HUES48 (cell line): ENCODE measurements around the gene WDR19.

Source experiments
- H3K27ac ChIP-seq: one replicate; pipeline ENCODE4 v1.7.0; 2013; ENCODE audit warnings: low read depth, low read length, inconsistent platforms
- H3K27me3 ChIP-seq: 2 replicates; pipeline ENCODE4 v1.6.1; 2013; ENCODE audit warnings: mild to moderate bottlenecking, low read length; ENCODE audit not compliant: control insufficient read depth, insufficient read depth
- H3K36me3 ChIP-seq: 2 replicates; pipeline ENCODE4 v1.6.1; 2013; ENCODE audit warnings: low read length; ENCODE audit not compliant: control insufficient read depth, insufficient read depth
- H3K4me1 ChIP-seq: 2 replicates; pipeline ENCODE4 v1.6.1; 2013; ENCODE audit warnings: mild to moderate bottlenecking, low read length; ENCODE audit not compliant: control insufficient read depth, insufficient read depth
- H3K4me3 ChIP-seq: 2 replicates; pipeline ENCODE4 v1.5.1; 2013; ENCODE audit warnings: mild to moderate bottlenecking, low read depth, low read length
- H3K9ac ChIP-seq: 2 replicates; pipeline ENCODE4 v1.6.1; 2013; ENCODE audit warnings: mild to moderate bottlenecking, low read depth, low read length, moderate library complexity
- H3K9me3 ChIP-seq: 2 replicates; pipeline ENCODE4 v1.6.1; 2013; ENCODE audit warnings: low read length; ENCODE audit not compliant: control insufficient read depth, insufficient read depth

WDR19 gene

GRCh38 chr4:39232100-39232499, 49.8 kb downstream of the WDR19 start:
- Histone ChIP-seq H3K4me1 (no peaks in the 10 kb centered on the region), H3K36me3 (peaks cover 6% of the 10 kb centered on the region; the same call in 1 of the 2 replicates)

DNA sequence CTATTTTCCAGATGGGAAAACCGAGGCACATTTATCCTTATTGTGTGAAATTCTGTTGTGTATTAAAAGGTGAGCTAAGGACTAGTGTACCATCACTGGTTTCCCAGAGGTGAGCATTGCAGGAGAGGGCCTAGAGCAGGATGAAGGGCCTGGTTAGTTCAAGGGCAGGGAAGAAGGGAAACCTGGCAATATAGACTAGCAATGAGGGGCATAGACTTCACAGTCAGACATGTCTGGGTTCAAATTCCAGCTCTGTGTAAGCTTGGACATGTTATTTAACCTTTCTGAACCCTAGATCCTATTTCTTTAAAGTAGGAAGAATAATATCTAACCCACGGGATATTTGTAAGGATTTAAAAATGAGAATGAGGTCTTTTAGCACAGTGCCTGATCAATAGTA, 50.8 kb downstream of the WDR19 start:
- no peaks in the 10 kb centered on the region for H3K4me1 ChIP-seq
- H3K9ac ChIP-seq, result no peak overlapping the region
- no peaks in the 10 kb centered on the region for H3K9me3 ChIP-seq
- H3K4me3 ChIP-seq, result no peak overlapping the region
- H3K36me3 ChIP-seq, result peaks cover 8% of the 10 kb centered on the region
- H3K27me3 ChIP-seq, result no peaks in the 10 kb centered on the region
- H3K27ac ChIP-seq, result no peak overlapping the region

More at GRCh38 chr4:39232100-39232499, 49.8 kb downstream of the WDR19 start:
- H3K9me3 ChIP-seq, result no peaks in the 10 kb centered on the region
- no peak overlapping the region for H3K4me3 ChIP-seq
- no peak overlapping the region for H3K9ac ChIP-seq
- H3K27ac ChIP-seq, result no peak overlapping the region
- no peaks in the 10 kb centered on the region for H3K27me3 ChIP-seq

GRCh38 chr4:39233783-39234182, 51.5 kb downstream of the WDR19 start:
- Histone ChIP-seq H3K27ac (no peak overlapping the region), H3K27me3 (no peaks in the 10 kb centered on the region), H3K9me3 (no peaks in the 10 kb centered on the region), H3K9ac (no peak overlapping the region), H3K4me1 (no peaks in the 10 kb centered on the region), H3K4me3 (no peak overlapping the region), H3K36me3 (peaks cover 8% of the 10 kb centered on the region)

DNA sequence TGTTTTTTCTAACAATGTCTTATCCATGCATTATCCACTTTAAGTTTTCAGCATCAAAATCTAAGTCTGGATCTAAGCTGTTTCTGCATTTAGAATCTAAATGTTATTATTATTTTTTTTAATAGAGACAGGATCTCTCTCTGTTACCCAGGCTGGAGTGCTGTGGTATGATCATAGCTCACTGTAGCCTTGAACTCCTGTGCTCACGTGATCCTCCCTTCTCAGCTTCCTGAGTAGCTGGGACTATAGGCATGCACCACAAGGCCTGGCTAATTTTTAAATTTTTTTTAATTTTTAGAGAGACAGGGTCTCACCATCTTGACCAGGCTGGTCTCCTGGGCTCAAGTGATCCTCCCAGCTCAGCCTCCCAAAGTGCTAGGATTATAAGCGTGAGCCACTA, 52.7 kb downstream of the WDR19 start:
- no peaks in the 10 kb centered on the region for H3K4me1 ChIP-seq
- no peaks in the 10 kb centered on the region for H3K27me3 ChIP-seq
- no peaks in the 10 kb centered on the region for H3K9me3 ChIP-seq
- no peak overlapping the region for H3K9ac ChIP-seq
- H3K4me3 ChIP-seq, result no peak overlapping the region
- H3K27ac ChIP-seq, result no peak overlapping the region
- peaks cover 8% of the 10 kb centered on the region for H3K36me3 ChIP-seq

- no peaks in the 10 kb centered on the region for H3K4me1 ChIP-seq
- H3K4me3 ChIP-seq, result no peak overlapping the region
- no peak overlapping the region for H3K9ac ChIP-seq
- H3K27me3 ChIP-seq, result no peaks in the 10 kb centered on the region
- no peaks in the 10 kb centered on the region for H3K9me3 ChIP-seq
- H3K27ac ChIP-seq, result no peak overlapping the region
- peaks cover 8% of the 10 kb centered on the region for H3K36me3 ChIP-seq
These were observed 53.4 kb downstream of the WDR19 start for GRCh38 chr4:39235696-39236095.

DNA sequence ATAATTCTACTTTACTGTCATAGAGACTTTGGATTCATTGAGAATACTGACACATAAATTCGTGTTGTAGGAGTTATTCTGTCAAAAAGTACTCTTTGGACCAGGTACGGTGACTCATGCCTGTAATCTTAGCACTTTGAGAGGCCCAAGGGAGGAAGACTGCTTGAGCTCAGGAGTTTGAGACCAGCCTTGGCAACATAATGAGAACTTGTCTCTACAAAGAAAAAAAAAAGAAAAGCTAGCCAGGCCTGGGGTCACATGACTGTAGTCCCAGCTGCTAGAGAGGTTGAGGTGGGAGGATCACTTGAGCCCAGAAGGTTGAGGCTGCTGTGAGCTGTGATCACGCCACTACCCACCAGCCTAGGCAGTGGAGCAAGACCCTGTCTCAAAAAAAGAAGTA, 54.9 kb downstream of the WDR19 start:
- Histone ChIP-seq H3K27me3 (no peaks in the 10 kb centered on the region), H3K9ac (no peak overlapping the region), H3K27ac (no peak overlapping the region), H3K4me3 (no peak overlapping the region), H3K36me3 (peaks cover 8% of the 10 kb centered on the region), H3K4me1 (no peaks in the 10 kb centered on the region), H3K9me3 (no peaks in the 10 kb centered on the region)

- H3K27ac ChIP-seq, result no peak overlapping the region
These were observed 61.1 kb downstream of the WDR19 start for GRCh38 chr4:39243462-39243861.

DNA sequence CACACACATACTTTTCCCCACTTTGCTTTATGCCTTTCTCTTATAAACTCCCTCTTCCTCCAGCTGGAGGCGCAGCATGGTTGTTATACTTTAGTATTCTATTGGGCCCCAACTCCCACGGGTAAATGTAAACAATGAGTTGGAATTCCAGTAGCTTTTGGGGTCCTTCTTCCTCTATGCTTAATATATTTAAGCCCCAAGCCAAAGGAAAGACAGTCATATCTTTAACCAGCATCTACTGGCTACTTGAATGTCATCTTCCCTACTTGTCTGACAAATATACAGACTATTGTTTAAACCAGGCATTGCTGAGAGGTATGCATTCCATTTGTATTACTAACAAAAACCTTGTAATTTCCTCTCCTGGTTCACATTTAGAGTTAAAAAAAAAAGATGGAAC, 72.9 kb downstream of the WDR19 start:
- Histone ChIP-seq H3K36me3 (peaks cover 18% of the 10 kb centered on the region), H3K27me3 (no peaks in the 10 kb centered on the region), H3K4me3 (no peak overlapping the region), H3K4me1 (peaks cover 13% of the 10 kb centered on the region), H3K9me3 (no peaks in the 10 kb centered on the region), H3K27ac (peak overlapping the region; percentile 48), H3K9ac (no peak overlapping the region)

More at GRCh38 chr4:39243462-39243861, 61.1 kb downstream of the WDR19 start:
- Histone ChIP-seq H3K9me3 (peaks cover 15% of the 10 kb centered on the region), H3K36me3 (peaks cover 18% of the 10 kb centered on the region), H3K4me1 (no peaks in the 10 kb centered on the region), H3K27me3 (no peaks in the 10 kb centered on the region), H3K9ac (no peak overlapping the region), H3K4me3 (no peak overlapping the region)

DNA sequence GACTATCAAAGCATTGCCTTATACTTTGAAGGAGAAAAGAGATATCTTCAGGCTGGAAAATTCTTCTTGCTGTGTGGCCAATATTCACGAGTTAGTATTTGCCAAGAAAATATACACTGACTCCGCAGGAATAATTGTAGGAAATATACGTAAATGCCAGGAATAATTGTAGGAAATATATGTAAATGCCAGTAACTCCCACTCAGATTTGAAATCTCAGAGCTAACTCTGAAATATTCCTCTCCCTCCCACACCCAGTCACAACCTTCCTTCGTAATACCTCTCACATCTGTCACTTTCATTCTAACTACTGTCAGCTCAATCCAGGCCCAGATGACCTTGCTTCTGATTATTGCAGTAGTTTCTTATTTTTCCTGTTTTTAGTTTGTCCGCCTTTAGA, 73.5 kb downstream of the WDR19 start:
- no peak overlapping the region for H3K4me3 ChIP-seq
- no peak overlapping the region for H3K9ac ChIP-seq
- H3K36me3 ChIP-seq, result peaks cover 18% of the 10 kb centered on the region
- no peaks in the 10 kb centered on the region for H3K27me3 ChIP-seq
- H3K9me3 ChIP-seq, result no peaks in the 10 kb centered on the region
- H3K4me1 ChIP-seq, result peaks cover 13% of the 10 kb centered on the region
- H3K27ac ChIP-seq, result peak overlapping the region; percentile 48

DNA sequence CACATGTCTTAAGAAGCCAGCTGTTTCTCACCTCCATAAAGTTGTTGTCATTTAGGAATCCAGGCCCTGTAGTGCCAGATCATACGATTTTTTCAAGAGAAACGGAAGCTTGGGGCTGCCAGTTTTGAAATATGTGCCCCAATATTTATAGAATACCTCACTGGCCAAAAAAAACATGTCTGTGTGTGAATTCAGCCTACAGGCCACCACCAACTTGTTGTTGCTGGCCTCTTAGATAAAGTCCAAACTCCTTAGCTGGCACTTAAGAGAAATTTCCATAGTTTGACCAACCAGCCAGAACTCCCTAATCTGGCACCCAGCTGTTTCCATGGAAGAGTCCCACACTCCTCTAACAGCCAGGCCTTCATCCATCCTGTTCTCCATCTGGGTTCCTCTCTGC, 74.1 kb downstream of the WDR19 start:
- Histone ChIP-seq H3K36me3 (peaks cover 18% of the 10 kb centered on the region), H3K9me3 (no peaks in the 10 kb centered on the region), H3K4me3 (no peak overlapping the region), H3K27me3 (no peaks in the 10 kb centered on the region), H3K9ac (no peak overlapping the region), H3K27ac (peak overlapping the region; percentile 48), H3K4me1 (peaks cover 13% of the 10 kb centered on the region)

DNA sequence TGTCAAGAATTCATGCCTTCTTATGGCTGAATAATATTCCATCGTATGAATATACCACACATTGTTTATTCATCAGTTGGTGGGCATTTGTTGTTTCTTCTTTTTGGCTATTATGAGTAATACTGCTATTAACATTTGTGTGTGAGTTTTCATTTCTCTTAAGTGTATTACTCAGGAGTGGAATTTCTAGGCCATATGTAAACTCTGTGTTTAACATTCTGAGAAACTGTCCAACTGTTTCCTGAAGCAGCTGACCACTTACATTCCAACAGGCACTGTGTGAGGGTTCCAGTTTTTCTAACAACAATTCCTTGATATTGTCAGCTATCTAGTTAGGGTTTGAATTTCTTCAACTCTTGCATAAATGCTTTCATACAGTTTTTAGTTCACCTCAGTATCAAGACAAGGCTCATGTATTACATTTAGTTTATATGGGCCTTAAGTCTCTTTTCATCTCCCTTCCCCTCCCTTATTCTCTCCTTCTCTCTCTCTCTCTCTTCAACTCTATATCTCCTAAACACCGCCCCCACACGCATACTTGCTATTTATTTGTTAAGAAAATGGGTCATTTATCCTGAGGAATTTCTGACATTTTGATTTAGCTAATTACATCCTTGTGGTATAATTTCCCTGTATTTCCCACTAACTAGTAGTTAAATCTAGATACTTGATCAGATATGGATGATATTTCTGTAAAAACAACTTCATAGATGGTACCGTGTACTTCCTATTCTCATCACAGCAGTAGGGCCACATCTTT, 77.4 kb downstream of the WDR19 start:
- Histone ChIP-seq H3K4me1 (peaks cover 11% of the 10 kb centered on the region), H3K9me3 (no peaks in the 10 kb centered on the region), H3K36me3 (peaks cover 18% of the 10 kb centered on the region), H3K4me3 (no peak overlapping the region), H3K9ac (no peak overlapping the region), H3K27me3 (no peaks in the 10 kb centered on the region), H3K27ac (no peak overlapping the region)
